Right kidney (tissue), 1 donor: ENCODE results near the gene CTIF.
A peak's percentile ranks its signal among the peaks of the same experiment; 100 is the strongest.
"Not testable (repeated sequence)": the region's sequence is repeated elsewhere in the genome, so short reads cannot be mapped to it uniquely, and the experiment has no call there.

Experiments used
- DNase-seq: peaks from one replicate; pipeline ENCODE4 v3.0.0-alpha.2; 2016

The CTIF gene

DNA sequence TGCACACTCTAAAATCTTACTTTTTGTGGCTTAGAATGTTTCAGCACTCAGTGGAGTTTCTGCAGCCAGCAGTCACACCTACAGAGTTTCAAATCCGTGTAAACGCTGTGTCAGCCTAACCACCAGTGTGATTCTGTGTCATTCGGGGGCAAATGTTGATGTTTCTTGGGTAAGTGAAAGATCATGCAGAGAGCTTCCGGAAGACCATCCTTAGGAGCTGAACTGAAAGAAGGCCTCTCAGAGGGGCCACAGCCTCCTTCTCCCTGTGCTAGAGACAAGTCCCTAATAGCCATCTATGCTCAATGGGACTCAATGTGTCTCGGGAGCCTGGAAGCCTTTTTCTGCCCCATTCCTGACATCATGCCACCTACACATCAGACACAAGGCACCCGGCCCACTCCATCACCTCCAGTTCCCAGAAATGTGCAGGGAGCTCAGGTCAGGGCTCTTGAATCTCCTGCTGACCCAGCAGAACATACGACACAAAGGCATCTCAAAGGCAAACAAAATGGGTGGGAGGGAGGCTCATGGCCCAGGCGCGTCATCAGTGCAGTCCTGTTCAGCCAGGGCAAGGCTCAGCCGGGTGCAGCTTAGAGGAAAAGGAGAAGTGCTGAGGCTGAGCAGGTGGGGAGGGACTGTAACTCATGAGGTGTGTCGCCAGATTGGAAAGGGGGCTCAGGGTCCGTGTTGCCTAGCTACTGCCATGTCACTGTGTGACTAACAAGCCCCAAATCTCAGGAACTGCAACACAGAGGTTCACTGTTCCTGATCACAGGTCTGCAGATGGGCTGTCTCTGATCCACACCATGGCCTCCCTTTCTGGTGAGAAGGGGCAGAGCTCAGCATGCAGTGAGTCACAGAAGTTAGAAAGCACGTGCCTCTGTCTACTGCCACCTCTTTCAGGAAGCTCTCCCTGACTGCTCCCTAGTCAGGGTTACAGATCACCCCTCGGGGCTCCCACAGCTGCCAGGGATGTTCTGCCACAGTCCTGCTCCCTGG, 329.9 kb downstream of the CTIF start:
- DNase-seq, result peak; percentile 40

DNA sequence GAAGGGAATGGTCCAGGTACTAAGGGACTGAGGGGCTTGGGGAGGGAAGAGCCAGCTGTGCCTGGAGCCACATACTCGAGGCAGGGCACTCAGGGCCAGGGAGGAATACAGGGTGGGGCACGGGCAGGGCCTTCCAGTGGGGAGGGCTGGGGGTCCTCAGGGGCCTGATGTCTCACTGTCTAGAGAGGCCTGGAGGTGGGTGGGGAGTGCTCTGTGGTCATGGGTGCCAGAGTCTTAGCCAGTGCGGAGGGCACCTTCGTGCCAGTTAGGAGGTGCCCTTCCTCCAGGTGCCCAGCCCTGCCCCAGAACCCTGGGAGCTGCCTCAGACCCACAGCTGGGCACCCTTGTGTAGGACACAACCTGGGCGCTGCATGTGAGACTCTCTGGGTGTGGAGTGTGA, 330.8 kb downstream of the CTIF start:
- DNase-seq, result no peak

DNA sequence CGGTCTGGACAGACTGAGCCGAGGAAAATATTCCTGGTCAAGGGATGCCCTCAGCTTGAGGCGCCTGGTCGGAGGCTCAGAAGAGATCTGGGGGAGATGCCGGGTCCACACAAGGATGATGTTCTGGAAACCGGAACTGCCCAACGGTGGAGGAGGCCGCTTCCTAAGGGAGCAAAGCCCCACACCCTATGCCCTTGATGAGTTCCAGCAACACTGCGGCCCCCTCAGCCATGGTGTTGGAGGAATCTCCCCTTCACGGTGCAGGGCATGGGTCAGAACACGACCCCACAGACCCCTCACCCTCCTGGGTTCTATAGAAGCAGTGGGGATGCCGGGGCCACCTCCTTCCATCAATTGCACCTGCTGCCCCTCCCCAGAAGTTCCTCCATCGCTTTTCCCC, 332.1 kb downstream of the CTIF start:
- DNase-seq, result not testable (repeated sequence)

DNA sequence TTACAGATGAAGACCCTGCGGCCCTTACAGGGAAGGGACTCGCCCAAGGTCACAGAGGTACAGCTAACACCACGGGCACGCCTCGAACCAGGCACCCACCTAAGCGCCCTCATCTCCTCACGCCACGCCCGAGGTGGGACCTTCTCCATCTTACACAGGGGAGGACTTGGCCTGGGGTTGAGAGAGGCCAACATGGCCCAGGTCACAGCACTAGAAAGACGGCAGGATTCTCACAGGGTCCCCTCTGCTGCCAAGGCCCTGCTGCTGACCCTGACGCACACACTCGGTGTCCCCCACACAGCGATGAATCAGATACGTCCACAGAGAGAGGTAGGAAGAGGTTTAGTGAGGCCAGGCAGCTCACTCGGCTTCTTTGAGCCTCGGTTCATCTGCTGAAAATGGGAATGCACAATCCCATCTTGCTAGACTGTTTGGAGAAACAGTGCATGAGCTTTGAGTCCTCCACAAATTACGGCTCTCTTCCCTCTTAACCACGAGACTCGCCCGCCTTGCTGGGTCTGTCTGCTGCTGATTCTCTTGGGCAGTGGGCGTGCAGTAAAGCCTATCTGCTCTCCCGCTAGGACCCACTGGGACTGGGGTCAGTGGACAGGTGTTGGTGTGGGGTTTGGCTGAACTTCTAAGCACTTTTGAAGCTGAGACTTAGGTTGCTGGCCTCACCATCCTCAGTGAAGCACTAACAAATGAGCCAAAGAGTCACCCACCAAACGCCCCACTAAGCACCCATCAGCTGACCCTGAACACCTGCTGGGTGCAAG, 332.7 kb downstream of the CTIF start:
- no peak for DNase-seq

GRCh38 chr18:48872234-48873145, 333.7 kb downstream of the CTIF start:
- DNase-seq, result no peak

DNA sequence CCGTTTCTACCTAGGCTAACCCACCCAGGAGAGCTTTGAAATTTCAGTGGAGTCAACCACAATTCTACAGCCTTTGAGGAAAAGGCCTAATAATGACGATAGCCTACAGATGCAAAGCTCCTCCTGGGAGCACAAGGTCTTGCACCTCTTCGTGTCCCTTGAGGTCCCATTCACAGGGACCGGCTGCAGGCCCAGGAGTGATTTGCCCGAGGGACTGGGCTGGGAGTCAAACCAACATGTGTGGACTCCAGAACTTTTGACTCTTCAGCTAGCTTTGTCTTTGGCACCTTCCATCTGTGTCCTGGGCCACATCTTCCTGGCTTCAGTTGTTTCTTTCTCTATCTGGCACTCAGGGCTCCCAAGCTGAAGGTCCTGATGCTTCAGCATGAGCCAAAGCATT, 335.4 kb downstream of the CTIF start:
- DNase-seq, result no peak

GRCh38 chr18:48874701-48875162, 335.9 kb downstream of the CTIF start:
- DNase-seq, result no peak

DNA sequence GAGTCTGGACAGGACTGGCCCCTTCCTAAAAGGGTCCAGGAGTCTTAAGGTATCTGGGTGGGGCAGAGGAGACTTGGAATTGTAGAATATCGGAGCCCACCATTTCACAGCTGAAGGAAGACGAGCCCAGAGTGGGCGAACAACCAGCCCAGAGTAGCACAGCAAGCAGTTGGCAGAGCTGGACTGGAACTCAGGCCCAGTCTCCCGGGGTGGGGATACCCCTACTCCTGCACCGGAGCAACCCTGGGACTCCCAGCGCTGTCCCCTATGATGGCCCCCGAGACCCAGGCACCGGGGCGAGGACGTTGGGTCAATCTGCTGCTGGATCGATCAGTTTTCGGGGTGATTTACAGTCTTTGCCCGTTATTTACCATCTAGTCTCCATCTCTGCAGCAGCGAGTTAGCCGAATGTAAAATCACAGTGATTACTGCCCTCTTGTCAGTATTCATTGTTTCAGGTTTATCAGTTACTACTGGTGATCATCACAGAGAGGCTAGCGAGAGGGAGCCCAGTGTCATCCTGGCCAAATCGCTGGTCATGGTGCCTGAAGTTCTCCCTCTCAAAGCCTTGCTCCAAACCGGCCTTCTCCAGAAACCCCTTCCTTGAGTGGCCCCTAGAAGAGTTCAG, 336.6 kb downstream of the CTIF start:
- no peak for DNase-seq

DNA sequence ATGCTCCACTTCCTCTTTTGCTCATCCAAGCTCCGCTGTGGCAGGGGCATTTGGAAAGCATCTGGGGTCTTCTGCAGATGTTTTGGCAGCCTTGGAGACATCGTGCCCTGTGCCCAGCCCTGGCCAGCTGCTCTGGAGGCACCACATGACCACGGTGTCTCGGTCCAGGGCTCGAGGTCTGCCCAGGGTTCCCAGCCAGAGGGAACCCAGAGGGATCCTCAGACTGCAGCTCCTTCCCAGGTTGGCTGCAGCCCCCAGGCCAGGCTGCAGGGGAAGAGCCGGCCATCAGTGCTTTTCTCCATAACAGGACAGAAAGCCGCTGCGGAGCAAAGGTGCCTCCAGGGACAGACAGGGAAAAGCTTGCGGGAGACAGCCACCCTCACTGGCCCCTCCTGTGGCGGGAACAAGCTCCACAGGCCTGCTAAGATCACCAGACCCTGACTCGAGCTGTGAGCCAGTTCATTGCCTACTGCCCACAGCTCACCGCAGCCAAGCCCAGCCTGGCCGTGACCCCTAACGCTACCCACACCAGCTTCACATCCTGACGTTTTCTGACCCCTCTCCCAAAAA, 337.2 kb downstream of the CTIF start:
- peak; percentile 61 for DNase-seq

DNA sequence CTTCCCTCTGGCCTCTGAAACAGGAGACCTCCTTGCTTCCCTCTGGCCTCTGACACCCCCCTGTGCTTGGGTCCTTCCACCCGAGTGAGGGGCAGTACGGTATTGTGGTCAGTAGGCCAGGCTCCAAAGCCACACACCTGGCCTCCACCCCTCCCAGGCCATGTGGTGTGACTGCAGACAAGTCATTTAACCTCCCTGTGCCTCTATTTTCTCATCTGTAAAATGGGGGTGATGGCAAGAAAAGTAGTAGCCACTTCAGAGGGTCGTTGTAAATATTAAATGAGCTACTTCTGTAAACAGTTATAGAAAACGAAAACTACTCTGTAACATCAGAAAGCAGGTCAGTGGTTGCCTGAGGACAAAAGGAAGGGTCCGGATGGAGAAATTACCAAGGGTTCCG, 337.8 kb downstream of the CTIF start:
- DNase-seq, result no peak

GRCh38 chr18:48877941-48878340, 339.1 kb downstream of the CTIF start:
- DNase-seq, result no peak

DNA sequence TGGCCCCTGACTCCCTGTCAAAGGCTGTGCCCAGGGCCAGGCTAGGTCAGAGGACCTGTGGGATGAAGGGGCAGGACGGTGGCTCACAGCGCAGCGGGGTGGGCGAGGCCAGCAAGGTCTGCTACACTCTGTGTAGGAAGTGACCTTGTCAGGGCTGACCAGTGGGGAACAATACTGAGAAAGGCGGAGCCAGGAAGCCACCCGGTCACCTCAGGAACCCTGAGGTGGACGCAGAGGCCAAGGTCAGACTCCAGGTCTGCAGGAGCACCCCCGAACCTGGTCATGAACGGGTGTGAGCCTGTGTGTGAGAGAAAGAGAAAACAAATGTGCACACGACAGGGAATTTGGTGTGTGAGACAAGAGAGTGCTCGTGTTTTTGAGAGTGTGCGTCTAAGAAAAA, 339.6 kb downstream of the CTIF start:
- no peak for DNase-seq

GRCh38 chr18:48879008-48879431, 340.2 kb downstream of the CTIF start:
- DNase-seq, result no peak

DNA sequence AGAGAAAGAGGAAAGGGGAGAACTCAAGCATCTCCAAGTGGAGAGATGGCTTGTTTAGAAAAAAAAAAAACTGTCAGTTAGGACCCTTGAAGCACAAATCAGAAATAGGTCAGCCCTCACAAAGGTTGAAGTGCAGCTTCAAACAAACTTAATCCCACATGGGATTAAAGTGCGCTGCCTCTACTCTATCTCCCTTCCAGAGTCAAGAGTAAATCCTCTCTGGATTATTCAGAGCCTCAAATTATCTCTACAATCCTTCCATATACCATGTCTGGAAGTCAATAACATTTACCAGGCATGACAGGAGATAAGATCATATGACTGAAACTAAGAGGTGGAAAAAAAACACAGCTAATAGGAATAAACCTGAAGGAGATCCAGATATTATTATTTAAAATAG, 342.1 kb downstream of the CTIF start:
- no peak for DNase-seq

DNA sequence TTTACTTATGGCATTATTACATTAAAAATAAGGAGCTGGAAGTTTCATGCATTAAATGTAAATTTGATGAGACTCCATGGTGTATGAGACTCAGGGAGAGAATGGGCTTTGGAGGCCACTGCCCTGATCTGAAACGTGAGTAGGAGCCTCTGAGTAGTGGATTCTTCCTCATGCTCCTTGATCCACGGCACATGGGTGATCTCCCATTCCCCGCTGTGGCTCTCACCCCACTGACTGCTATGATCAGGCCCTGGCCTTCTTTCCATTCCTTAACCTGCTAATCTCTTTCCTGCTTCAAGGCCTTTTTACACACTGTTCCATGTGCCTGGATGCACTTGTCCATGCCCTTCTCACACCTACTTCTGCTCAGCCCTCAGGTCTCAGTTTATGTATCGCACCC, 343.5 kb downstream of the CTIF start:
- no peak for DNase-seq

GRCh38 chr18:48884306-48884705, 345.5 kb downstream of the CTIF start:
- no peak for DNase-seq

- DNase-seq, result no peak
Observed at GRCh38 chr18:48884771-48885170, 345.9 kb downstream of the CTIF start.

DNA sequence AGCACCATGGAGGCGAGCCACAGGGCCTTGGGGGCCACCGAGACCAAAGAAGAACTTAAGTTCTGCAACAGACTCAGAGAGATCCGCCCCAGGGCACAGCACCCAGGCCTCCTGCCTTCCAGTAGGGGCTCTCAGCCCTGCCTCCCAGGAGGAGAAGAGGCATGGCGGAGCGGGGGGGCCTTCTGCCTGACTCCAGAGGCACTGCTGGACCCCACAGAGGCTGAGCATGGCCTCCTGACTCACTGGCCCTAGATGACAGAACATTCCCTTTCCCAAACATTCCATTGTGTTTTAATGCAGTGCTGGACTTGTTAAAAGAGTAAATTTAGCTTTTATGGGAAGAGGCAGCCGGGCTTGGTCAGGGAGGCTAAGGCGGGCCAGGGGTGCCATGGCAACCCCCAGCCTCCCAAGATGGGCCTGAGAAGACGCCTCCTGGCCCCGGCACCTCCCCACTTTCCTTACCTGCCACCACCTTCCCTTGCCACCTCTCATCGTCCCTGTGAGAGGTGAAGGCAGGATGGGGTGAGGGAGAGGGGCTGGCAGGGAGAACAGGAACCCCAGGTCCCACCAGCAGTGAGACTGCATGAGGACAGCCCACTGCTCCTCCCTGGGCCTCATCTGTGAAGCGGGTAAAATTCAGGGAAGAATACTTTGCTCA, 346.6 kb downstream of the CTIF start:
- DNase-seq, result peak; percentile 23

GRCh38 chr18:48885924-48886400, 347.1 kb downstream of the CTIF start:
- peak; percentile 4 for DNase-seq

DNA sequence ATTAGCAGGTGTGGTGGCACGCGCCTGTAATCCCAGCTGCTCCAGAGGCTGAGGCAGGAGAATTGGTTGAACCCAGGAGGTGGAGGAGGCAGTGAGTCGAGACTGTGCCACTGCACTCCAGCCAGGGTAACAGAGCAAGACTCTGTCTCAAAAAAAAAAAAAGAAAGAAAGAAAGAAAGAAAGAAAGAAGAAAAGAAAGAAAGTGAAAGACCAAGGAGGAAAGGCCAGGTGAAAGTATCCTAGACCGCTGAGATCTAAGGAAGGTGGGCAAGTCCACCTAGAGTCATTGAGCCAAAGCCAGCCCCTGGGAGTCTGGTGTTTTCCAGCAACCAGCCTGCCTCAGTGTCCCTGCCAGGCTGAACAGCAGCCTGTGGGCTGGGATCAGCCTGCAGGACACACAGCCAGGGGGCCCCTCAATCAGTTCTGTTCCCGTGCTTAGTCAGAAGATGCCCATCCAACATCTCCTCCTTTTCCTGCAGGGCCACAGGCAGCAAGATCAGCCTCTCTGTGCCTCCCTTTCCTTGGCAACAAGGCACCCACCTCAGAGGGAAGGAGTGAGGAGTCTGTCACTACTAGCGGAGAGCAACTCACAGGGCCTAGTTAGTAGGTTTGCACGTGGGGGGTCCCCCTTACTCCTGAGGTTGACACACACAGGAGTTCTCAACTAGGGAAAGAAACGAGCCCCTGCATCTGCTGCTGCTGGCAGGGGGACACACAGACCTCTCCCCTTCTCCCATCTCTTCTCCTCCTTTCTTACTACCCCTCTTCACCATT, 347.9 kb downstream of the CTIF start:
- no peak for DNase-seq
